Activated naive CD8-positive, alpha-beta T cell treated with anti-CD3 and anti-CD28 coated beads, Interleukin-2, amount 50 U/mL, for 16 hours (primary cell): ENCODE results near the gene ZBTB12.
A peak's percentile ranks its signal among the peaks of the same experiment; 100 is the strongest.
"Not testable (repeated sequence)": the region's sequence is repeated elsewhere in the genome, so short reads cannot be mapped to it uniquely, and the experiment has no call there.

Source experiments
- DNase-seq: peaks from one replicate; pipeline ENCODE4 v3.0.0-alpha.2; 2020; ENCODE audit warnings: low read depth, low spot score

The ZBTB12 gene, protein sequence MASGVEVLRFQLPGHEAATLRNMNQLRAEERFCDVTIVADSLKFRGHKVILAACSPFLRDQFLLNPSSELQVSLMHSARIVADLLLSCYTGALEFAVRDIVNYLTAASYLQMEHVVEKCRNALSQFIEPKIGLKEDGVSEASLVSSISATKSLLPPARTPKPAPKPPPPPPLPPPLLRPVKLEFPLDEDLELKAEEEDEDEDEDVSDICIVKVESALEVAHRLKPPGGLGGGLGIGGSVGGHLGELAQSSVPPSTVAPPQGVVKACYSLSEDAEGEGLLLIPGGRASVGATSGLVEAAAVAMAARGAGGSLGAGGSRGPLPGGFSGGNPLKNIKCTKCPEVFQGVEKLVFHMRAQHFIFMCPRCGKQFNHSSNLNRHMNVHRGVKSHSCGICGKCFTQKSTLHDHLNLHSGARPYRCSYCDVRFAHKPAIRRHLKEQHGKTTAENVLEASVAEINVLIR

DNA sequence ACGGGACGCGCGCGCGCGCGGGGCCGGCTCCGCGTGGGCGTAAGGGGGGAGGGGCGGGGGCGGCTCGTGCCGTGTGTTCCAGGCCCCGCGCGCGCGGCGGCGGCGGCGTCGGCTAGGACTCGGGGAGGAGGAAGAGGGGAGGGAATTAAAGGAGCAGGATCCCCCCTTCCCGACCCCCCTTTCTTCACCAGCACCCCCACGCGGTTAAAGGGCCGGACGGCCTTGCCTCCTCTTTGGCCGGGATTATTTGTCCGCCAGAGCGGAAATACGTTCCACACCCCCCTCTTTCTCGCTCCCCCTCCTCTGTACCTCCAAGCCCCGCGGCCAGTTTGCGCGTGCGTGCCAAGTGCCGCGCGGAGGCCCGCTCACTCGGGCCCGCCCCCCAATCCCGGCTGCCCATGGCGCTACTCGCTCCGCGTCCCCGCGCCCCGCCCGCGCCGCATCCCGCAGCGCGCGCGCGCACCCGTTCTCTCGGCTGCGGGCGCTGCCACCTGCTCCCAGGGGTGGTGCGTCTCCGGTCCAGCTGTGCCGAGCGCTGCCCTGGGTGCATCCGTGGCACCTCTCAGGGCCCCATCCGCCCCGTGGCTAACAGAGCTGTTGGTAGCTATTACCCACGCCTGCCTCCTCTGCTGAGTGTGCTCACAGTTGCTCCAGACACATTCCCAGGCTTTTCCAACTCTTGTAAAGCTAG lies at the start of gene ZBTB12:
ZBTB12 (minus strand) TSS at position 134 of the 691 bp plus-strand sequence. CDS start 781 bp downstream, outside the sequence.
- DNase-seq = peak; percentile 67

DNA sequence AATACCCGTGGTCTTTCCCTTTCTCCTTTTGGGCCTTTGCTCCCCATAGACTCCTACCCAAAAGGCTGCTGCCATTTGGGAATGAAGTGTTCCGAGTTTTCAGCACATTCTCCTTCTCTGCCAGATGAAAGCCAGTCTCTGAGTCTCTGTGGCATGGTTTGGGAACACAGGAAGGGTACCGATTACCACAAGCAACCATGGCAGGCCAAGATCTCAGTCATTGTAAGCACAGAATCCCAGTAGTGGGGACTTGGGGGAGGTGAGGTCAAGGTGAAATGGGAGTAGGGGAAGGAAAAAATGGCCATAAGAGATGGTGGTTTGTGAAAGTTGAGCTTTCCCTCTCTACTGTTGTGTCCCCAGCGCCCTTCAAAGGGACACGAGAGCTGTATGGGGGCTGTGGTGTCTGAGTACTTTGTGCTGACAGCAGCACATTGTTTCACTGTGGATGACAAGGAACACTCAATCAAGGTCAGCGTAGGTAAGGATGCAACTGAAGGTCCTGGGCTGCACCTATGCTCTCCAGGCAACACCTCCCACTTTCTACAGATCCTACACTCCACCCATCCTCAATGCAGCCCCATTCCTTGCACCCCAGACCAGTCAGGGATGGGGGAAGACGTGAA lies 48.2 kb upstream of the ZBTB12 start:
- DNase-seq = no peak

DNA sequence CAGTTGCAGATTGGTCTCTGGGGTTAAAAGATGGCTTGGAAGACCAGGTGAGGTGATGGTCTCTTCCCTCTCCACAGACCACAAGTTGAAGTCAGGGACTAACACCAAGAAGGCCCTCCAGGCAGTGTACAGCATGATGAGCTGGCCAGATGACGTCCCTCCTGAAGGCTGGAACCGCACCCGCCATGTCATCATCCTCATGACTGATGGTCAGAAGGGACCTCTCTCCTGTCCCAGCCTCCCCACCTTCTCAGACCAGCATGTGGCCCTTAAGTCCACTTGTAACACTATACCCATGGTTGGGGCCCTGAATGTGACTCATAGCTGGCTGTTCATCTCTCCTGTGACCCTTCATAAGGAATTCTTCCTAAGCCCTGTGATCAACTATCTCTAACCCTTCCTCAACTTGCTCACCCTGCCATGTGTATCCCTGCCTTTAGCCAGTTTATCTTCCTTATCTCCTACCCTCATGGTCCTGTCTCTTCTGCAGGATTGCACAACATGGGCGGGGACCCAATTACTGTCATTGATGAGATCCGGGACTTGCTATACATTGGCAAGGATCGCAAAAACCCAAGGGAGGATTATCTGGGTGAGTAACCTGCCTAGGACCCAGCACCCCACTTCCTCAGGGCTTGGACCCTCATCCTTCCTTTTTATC lies 47.0 kb upstream of the ZBTB12 start:
- DNase-seq = no peak

DNA sequence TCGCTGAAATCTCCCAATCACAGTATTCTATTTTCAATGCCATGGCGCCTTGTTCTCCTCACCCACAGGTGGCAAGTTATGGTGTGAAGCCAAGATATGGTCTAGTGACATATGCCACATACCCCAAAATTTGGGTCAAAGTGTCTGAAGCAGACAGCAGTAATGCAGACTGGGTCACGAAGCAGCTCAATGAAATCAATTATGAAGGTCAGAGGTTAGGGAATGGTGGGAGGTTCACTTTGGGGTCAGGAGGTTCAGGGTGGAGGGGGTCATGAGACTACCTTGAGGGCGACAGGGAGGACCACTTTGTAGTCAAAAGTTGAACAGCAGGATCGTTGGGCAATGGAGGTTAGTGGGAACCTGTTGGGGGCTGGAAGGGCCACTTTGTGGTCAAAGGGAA lies 46.4 kb upstream of the ZBTB12 start:
- no peak for DNase-seq

DNA sequence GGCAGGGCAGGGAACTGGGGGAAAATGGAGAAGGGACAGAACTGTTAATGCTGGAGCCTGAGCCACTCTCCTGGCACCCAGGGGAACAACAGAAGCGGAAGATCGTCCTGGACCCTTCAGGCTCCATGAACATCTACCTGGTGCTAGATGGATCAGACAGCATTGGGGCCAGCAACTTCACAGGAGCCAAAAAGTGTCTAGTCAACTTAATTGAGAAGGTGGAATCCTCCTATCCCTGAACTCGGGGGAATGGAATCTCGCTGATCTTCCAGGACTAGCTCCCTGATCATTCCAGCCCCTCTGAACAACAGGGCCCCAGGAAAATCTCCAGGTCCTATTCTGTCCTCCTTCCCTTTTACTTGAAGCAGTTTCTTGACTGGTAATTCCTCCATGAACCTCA lies 46.0 kb upstream of the ZBTB12 start:
- no peak for DNase-seq

DNA sequence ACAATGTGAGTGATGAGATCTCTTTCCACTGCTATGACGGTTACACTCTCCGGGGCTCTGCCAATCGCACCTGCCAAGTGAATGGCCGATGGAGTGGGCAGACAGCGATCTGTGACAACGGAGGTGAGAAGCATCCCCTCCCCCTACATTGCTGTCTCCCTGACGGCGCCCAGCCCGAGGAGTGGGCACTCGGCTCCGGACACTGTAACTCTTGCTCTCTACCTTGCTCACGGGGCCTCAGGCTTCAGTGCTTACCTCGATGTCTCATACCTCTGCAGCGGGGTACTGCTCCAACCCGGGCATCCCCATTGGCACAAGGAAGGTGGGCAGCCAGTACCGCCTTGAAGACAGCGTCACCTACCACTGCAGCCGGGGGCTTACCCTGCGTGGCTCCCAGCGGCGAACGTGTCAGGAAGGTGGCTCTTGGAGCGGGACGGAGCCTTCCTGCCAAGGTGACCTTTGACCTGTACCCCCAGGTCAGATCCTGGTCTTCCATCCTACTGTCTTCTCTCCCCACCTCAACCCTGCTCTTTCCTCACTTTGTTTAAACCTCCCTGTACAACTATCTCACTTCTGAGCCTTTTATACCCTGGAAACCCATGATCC lies 45.3 kb upstream of the ZBTB12 start:
- no peak for DNase-seq

DNA sequence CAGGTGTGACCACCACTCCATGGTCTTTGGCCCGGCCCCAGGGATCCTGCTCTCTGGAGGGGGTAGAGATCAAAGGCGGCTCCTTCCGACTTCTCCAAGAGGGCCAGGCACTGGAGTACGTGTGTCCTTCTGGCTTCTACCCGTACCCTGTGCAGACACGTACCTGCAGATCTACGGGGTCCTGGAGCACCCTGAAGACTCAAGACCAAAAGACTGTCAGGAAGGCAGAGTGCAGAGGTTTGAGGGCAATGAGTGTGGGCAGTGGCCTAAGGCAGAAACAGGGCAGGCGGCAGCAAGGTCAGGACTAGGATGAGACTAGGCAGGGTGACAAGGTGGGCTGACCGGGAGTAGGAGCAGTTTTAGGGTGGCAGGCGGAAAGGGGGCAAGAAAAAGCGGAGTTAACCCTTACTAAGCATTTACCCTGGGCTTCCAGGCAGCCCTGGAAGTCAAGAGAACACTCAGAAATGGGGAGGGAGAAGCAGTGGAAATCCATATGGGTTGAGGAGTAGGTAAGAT lies 44.5 kb upstream of the ZBTB12 start:
- no peak for DNase-seq

DNA sequence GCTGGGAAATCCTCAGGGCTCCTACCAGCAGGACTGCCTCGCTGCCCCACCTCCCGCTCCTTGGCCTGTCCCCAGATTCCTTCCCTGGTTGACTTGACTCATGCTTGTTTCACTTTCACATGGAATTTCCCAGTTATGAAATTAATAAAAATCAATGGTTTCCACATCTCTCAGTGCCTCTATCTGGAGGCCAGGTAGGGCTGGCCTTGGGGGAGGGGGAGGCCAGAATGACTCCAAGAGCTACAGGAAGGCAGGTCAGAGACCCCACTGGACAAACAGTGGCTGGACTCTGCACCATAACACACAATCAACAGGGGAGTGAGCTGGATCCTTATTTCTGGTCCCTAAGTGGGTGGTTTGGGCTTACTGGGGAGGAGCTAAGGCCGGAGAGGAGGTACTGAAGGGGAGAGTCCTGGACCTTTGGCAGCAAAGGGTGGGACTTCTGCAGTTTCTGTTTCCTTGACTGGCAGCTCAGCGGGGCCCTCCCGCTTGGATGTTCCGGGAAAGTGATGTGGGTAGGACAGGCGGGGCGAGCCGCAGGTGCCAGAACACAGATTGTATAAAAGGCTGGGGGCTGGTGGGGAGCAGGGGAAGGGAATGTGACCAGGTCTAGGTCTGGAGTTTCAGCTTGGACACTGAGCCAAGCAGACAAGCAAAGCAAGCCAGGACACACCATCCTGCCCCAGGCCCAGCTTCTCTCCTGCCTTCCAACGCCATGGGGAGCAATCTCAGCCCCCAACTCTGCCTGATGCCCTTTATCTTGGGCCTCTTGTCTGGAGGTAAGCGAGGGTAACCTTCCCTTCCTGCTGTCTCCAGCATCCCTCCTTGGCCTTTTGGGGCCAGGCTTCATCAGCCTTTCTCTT lies 43.9 kb upstream of the ZBTB12 start, which contains the start of gene CFB:
CFB (plus strand) TSS at position 589 of the 863 bp plus-strand sequence; CDS start at position 716, 127 bp downstream.
- DNase-seq = no peak

DNA sequence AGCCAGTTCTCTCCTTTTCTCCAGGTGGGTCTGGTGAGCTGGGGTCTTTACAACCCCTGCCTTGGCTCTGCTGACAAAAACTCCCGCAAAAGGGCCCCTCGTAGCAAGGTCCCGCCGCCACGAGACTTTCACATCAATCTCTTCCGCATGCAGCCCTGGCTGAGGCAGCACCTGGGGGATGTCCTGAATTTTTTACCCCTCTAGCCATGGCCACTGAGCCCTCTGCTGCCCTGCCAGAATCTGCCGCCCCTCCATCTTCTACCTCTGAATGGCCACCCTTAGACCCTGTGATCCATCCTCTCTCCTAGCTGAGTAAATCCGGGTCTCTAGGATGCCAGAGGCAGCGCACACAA lies 43.2 kb upstream of the ZBTB12 start:
- no peak for DNase-seq

DNA sequence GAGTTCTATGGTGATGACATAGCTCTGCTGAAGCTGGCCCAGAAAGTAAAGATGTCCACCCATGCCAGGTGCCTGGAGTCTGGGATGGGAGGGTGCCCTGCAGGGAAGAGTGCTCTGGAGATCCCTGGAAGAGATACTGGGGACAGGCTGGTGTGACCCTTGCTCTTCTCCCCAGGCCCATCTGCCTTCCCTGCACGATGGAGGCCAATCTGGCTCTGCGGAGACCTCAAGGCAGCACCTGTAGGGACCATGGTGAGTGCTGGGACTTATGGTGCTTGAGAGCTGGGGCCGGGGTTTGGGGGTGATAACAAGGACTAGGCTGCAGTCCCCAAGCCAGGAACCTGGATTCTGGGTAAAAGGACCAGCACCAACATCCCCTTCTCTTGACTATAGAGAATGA lies 41.9 kb upstream of the ZBTB12 start:
- DNase-seq = no peak

DNA sequence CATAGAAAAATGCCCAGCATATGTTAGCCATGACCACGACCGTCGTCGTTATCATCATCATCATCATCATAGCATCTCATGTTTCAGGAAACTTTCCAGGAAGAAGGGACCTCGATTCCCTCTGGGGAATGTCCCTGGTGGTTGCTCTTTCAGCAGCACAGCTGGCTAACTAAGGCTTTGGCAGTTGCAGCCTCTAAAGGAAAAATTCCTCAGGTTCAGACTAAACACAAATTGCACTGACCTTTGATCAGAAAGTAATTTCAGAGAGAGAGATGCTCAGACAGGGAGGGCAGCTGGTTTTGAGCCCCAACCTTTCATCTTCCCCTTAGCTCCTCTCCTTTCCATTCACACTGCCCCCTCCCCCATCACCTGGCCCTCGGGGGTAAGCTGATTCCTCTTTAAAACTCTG lies 38.4 kb upstream of the ZBTB12 start:
- no peak for DNase-seq

DNA sequence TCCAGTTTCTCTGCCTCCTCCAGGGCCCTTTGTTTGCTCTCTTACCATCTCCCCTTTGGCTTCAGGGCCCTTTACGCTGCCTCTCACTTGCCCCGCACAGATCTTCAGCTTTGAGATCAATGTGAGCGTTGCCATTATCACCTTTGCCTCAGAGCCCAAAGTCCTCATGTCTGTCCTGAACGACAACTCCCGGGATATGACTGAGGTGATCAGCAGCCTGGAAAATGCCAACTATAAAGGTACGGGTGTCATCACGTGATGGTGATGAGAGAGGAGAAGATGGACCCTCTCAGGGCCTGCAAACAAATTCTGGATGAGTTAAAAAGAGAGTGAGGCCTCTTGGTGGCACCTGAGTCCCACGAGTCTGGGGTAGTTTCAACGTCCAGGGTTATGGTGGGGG lies 33.9 kb upstream of the ZBTB12 start:
- DNase-seq = no peak

DNA sequence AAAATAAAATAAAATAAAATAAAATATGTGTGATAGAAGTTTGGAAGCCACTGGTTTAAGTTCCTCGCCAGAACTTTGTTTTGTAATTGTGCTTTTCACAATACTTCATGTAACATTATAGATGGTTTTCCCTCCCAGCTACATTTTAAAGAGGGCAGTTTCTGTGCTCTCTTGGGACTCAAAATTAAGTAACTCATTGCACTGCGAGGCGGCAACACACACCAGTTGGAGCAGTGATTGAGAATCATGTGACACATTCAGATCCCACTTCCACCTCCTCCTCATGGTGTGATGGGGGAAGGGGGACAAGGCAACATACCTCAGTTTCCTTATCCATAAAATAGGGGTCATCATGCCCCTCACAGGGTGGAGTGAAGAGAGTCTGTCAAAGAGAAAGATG lies 33.1 kb upstream of the ZBTB12 start:
- DNase-seq = no peak

DNA sequence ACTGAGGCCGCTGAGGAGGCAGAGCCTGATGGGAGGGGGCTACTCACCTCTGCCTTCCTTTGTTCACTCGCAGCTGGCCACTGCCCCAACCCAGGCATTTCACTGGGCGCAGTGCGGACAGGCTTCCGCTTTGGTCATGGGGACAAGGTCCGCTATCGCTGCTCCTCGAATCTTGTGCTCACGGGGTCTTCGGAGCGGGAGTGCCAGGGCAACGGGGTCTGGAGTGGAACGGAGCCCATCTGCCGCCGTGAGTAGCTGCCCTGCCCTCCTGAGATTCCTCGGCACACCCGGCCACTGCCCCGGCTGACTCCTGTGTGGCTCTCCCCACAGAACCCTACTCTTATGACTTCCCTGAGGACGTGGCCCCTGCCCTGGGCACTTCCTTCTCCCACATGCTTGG lies 31.7 kb upstream of the ZBTB12 start:
- no peak for DNase-seq

DNA sequence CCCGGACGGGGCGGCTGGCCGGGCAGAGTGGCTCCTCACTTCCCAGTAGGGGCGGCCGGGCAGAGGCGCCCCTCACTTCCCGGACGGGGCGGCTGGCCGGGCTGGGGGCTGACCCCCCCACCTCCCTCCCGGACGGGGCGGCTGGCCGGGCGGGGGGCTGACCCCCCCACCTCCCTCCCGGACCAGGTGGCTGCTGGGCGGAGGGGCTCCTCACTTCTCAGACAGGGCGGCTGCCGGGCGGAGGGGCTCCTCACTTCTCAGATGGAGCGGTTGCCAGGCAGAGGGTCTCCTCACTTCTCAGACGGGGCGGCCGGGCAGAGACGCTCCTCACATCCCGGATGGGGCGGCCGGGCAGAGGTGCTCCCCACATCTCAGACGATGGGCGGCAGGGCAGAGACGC lies 30.3 kb upstream of the ZBTB12 start:
- not testable (repeated sequence) for DNase-seq

DNA sequence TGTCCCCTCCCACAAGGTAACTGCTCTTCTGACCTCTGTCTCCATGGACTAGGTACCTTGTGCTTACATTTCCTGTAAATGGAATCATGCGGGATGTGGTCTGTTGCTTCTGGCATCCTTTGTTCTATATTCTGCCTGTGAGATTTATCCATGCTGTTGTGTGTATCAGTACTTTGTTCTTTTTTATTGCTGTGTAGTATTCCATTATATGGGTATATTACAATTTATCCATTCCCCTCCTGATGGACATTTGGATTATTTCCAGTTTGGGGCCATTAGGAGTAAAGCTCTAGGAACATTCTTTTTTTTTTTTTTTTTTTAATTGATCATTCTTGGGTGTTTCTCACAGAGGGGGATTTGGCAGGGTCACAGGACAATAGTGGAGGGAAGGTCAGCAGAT lies 29.1 kb upstream of the ZBTB12 start:
- DNase-seq = no peak

DNA sequence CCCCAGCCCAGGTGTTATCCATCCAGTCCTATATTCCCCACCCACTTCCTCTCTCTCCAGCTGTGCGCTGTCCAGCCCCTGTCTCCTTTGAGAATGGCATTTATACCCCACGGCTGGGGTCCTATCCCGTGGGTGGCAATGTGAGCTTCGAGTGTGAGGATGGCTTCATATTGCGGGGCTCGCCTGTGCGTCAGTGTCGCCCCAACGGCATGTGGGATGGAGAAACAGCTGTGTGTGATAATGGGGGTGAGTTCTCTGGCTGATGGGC lies 26.7 kb upstream of the ZBTB12 start:
- DNase-seq = no peak

DNA sequence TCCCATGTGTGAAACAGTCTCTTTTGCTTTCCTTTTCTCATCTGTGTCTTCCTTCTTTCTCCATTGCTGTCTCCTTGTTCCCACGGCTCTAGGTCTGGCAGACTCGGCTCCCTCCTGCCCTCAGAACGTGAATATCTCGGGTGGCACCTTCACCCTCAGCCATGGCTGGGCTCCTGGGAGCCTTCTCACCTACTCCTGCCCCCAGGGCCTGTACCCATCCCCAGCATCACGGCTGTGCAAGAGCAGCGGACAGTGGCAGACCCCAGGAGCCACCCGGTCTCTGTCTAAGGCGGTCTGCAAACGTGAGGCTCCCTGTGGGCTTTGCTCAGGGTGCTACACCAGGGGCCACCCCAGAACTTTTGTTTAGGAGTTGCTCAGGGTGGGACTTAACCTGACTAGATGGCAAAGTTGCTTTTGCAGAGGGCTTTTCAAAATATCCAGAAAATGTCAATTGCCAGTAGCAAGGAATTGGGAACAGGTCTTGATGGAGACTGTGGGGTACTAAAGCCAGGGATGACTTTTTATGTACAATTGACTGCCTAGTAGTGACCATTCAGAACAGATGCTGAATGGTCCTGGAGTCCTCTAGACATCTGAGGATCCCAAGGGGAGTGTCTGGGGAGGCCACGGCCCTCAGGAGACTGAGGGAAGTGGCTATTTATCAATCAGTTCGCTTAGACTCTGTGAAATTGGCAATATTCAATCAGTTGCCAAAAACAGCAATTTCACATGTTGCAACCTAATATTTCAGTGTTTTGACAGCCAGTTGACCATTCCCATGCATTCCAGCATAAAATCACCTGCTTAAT lies 26.2 kb upstream of the ZBTB12 start:
- DNase-seq = no peak

DNA sequence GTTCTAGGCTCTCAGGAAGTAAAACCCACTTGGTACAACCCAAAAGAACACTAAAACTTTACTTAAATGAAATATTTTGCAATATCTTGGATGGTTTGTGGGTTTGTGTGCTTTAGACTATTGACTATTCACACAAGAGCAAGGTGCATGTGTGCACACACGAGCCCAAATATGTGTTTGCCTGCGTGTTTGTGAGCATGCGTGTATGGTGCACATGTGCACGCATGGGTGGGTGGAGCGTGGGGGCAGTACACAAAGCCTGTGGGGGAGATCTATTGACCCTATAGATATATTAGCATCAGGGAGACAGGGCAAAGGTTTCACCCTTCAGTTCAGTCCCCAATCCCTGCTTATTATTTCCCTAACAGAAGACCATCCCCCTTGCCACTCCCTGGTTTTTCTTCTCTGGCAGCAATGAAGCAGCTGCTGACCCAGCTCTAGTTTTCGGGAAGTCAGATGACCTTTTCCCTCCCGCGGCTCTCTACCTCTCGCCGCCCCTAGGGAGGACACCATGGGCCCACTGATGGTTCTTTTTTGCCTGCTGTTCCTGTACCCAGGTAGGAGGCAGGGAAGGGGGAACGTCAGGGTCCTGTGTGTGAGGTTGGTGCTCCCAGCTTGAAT lies 25.5 kb upstream of the ZBTB12 start, which contains the start of gene C2:
C2 (plus strand) TSS at position 476 of the 621 bp plus-strand sequence; CDS start at position 512, 36 bp downstream.
- no peak for DNase-seq
